ENCODE data around the gene SORCS1.

The SORCS1 gene

GRCh38 chr10:106661133-106661766 is 503.3 kb downstream of the SORCS1 start:
- DNase-seq (ENCODE audit: low read depth in 2 of 2) = no peak

- DNase-seq (ENCODE audit: low read depth in 2 of 2) = no peak
These were observed 504.0 kb downstream of the SORCS1 start for GRCh38 chr10:106660550-106660949.

DNA sequence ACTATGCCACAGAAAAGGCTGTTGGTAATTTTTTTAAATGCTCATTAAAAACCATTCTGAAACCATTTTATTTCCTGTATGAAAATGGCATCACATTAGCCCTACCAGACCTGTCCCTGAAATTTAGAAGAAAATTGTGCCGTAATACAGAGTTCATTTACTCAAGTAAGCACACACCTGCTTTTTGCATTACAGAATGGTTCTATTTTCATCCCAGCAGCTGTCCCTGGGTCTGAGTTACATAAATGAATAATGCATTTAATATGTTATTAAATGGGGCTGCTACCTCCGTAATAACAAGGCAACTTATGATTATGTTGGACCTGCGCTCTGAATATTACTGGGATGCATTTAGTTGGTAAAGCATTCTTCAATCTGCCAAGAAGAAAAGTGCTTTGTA is 508.9 kb downstream of the SORCS1 start:
- DNase-seq (ENCODE audit: low read depth in 2 of 2) = no peak

GRCh38 chr10:106655165-106655564 is 509.3 kb downstream of the SORCS1 start:
- DNase-seq (ENCODE audit: low read depth in 2 of 2) = no peak

DNA sequence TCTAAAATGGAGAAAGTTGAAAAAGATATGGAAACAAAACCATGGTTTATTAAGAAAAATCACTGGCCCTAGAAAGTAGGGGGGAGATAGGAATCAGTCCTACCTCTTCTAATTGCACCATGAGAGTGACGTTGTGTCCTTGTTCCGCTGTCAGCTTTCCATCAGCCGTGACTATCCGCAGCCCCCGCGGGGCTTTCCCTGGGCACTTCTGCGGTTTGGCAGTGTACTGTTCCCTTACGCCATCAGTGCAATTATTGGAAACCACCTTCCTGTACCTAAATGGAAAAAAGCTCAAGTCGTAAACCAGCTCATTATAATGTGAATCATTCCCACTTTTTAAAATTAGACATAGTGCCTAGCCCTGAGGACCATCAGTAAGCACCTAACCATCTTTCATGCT is 512.2 kb downstream of the SORCS1 start:
- no peak for DNase-seq (ENCODE audit: low read depth in 2 of 2)

GRCh38 chr10:106648534-106649481 is 515.7 kb downstream of the SORCS1 start:
- no peak for DNase-seq (ENCODE audit: low read depth in 2 of 2)

GRCh38 chr10:106643473-106643872 is 521.0 kb downstream of the SORCS1 start:
- DNase-seq (ENCODE audit: low read depth in 2 of 2) = no peak

DNA sequence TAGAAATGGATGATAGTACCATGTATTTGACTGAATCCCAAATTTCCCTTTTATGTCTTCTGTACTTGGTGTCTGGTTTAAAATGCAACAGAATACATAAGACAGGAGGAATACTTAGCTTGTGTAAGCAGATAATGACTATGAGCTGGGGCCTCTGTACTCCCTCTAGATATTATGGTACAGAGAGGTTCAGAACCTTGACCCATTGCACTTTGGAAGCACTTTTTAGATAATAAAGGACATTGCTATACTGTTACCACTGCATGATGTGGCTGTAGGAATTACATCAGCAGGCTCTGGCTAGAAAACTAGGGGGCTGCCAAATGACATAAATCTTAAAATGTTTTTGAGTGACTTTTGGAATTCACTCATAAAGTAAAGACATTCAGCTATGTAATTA is 526.6 kb downstream of the SORCS1 start:
- DNase-seq (ENCODE audit: low read depth in 2 of 2) = no peak

GRCh38 chr10:106636766-106637491 is 527.6 kb downstream of the SORCS1 start:
- no peak for DNase-seq (ENCODE audit: low read depth in 2 of 2)

DNA sequence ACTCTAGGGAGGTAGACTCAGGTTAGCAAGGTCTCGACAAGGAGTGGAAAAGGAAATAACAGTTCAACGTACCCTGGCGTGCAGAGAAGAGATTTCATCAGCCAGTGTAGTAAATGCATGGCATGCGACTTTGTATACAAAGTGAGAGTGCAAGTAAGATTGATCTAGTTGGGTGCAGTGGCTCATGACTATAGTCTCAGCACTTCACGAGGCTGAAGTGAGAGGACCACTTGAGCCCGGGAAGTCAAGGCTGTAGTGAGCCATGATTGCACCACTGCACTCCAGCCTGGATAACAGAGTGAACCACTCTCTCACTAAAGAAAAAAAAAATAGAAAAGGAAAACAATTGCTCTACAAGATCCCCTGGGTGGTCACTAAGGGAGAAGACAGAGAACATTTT is 528.6 kb downstream of the SORCS1 start:
- DNase-seq (ENCODE audit: low read depth in 2 of 2) = no peak

GRCh38 chr10:106631016-106631702 is 533.3 kb downstream of the SORCS1 start:
- no peak for DNase-seq (ENCODE audit: low read depth in 2 of 2)

- no peak for DNase-seq (ENCODE audit: low read depth in 2 of 2)
These were observed 538.1 kb downstream of the SORCS1 start for GRCh38 chr10:106626371-106626770.

DNA sequence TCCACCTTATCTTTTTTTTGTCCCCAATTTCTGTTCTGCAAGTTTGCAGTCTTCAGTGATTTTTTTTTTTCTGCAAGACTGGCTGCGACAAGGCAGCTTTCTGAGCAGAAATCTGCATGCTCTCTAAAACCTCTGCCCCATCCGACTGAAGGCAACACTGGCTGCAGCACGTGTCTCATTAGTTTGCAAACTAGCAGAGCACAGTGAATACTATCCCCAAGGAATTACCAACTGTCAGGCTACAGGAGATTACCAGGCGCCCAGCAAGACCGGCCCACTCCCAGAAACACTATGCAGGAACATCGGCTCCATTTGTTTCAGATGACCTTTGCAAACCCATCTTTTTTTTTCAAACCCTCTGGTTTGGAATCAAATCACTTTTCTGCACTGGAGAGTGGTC is 538.8 kb downstream of the SORCS1 start:
- no peak for DNase-seq (ENCODE audit: low read depth in 2 of 2)

GRCh38 chr10:106619346-106619745 is 545.2 kb downstream of the SORCS1 start:
- no peak for DNase-seq (ENCODE audit: low read depth in 2 of 2)

DNA sequence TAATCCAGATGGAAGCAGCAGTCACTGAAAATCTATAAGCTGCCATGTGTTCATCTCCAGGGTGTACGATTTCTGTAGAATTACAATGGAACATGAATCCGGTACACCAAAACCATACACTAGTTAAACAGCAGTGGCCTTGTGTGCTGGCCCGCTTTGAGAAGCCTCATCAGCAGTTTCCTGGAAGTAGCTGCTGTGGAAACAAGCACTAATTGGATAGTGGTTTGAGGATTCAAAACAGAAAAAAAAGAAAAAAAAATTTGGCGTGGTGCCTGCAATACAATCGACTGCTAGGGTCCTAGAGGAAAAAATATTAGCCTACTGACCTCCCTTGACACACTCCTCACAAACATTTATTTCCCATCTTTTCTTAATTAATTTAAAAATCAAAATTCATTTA is 545.9 kb downstream of the SORCS1 start:
- no peak for DNase-seq (ENCODE audit: low read depth in 2 of 2)

DNA sequence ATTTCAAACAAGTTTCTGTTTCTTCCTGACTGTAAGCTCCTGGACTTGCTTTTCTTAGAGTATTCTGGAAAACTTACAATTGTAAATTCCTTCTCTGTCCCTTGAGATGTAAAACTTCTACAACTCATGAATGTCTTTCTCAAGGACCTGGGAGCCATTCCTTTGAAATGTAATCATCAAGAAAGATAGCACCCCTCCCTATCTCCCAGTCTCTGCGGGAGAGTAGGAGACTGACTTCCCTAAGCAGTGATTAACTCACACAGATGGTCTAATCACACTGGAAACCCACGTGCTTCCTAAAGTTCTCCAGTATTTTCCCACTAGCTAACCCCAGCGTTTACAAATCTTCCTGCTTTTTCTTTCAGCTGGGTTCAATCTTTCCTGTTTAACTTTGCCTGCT is 549.4 kb downstream of the SORCS1 start:
- DNase-seq (ENCODE audit: low read depth in 2 of 2) = no peak

GRCh38 chr10:106614293-106614692 is 550.2 kb downstream of the SORCS1 start:
- no peak for DNase-seq (ENCODE audit: low read depth in 2 of 2)

DNA sequence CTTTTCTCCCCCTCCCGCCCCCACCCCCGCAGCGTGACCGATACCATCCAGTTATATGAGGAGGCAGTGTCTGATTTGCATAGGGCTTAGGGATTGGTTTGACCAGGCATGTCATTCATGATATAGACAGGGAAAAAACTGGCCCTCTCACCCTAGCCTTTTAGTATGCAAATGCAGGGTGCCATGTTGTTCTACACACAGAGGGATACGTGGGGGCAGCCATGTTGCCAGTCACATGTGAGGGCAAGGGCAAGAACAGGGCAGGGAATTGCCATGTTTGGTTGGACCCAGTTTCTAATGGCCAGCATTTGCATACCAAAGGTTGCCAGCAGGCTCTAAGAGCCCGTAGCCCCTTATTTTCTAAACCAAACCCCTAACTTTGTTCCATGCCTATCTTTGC is 552.1 kb downstream of the SORCS1 start:
- no peak for DNase-seq (ENCODE audit: low read depth in 2 of 2)

DNA sequence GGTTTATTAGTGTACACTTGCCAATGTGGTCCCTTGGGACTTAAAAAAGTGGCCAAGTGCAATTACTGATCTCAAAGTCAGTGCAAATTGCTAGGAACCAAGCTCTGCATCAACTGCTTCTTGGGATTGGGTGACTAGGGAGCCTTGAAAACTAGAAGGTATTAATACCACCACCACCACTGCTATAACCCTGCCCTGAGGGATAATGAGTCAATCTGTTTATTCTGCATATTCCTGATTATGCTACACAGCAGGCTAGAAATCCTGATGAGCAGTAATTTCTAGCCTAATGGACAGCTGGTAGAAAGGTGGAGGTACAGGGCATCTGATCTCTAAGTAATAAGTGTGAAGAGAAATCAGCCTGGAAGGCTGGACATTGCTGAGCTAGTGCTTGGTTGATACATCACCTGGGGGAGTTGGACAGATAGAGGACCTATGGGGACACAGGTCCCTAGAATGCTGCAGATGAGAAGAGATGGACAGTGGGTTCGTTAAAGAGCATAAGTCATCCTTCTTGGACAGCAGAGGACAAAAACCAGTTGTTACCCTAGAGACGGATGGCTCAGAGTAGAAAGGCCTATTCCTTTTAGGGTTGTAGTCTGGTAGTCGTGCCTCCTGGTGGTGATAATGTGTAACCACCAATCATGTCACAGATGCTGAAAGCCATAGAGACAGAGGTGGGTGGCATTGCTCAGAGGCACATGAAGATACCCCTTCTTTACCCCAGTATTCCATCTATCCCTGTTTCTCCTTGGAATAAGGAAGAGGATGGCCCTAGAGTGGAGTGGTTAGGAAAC is 554.8 kb downstream of the SORCS1 start:
- no peak for DNase-seq (ENCODE audit: low read depth in 2 of 2)

- no peak for DNase-seq (ENCODE audit: low read depth in 2 of 2)
These were observed 556.4 kb downstream of the SORCS1 start for GRCh38 chr10:106608066-106608465.

- DNase-seq (ENCODE audit: low read depth in 2 of 2) = no peak
These were observed 569.2 kb downstream of the SORCS1 start for GRCh38 chr10:106595281-106595680.

Measured in stimulated activated CD4-positive, alpha-beta T cell treated with anti-CD3 and anti-CD28 coated beads, Interleukin-4, amount 100 ng/mL, for 48 hours (primary cell).